ENCODE data around the gene PDLIM7.

PDLIM7 gene

DNA sequence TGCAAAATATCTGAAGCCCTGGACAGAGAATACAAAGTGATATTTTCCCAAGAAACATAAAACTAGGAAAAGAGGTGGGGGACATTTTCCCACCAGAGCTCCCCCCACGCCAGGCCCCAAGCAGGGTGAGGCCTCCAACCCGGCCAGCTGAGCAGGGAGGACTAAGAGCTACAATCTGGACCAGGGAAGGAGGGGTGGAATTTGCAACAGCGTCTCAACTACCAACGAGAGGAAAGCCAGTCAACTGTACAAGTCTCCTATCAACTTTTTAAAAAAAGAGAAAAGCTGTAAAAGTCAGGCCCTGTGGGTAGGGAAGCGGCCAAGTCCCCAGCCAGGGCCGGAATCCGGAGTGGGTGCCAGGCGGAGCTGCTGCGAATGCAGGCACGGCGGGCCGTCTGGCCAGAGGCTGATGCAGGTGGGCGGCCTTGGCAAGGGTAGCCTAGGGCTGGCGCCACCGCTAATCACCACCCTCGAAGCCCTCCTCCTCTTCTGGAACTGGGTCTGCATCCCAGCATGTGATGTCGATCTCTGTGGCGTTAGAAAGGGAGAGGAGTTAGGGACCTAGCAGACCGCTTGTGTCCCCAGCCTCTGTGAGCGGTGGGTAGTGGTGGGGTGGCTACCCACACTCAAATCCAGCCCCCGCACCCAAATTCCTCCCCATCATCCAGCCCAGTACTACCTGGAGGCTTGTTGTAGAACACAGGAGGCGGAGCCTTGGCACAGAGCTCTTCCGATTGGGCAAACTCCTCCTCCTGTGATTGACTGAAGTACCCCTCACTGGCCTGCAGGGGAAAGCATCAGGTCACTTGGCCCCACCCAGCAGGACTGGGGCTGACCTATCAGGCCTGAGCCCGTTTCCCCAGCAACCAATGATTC is 40.2 kb downstream of the PDLIM7 start:
- H3K27ac ChIP-seq (replicated peaks) = no peak overlapping the region
- no peak for TF ChIP-seq POLR2AphosphoS5 (IDR thresholded peaks at IDR 0.05; ENCODE audit: low read depth)
- TF ChIP-seq, protein P1, sequence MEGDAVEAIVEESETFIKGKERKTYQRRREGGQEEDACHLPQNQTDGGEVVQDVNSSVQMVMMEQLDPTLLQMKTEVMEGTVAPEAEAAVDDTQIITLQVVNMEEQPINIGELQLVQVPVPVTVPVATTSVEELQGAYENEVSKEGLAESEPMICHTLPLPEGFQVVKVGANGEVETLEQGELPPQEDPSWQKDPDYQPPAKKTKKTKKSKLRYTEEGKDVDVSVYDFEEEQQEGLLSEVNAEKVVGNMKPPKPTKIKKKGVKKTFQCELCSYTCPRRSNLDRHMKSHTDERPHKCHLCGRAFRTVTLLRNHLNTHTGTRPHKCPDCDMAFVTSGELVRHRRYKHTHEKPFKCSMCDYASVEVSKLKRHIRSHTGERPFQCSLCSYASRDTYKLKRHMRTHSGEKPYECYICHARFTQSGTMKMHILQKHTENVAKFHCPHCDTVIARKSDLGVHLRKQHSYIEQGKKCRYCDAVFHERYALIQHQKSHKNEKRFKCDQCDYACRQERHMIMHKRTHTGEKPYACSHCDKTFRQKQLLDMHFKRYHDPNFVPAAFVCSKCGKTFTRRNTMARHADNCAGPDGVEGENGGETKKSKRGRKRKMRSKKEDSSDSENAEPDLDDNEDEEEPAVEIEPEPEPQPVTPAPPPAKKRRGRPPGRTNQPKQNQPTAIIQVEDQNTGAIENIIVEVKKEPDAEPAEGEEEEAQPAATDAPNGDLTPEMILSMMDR (IDR thresholded peaks at IDR 0.05; ENCODE audit: insufficient read depth, low read length) = peak; percentile 24
- TF ChIP-seq GABPA (IDR thresholded peaks at IDR 0.05; ENCODE audit: low read depth) = no peak
- TF ChIP-seq, protein P2, sequence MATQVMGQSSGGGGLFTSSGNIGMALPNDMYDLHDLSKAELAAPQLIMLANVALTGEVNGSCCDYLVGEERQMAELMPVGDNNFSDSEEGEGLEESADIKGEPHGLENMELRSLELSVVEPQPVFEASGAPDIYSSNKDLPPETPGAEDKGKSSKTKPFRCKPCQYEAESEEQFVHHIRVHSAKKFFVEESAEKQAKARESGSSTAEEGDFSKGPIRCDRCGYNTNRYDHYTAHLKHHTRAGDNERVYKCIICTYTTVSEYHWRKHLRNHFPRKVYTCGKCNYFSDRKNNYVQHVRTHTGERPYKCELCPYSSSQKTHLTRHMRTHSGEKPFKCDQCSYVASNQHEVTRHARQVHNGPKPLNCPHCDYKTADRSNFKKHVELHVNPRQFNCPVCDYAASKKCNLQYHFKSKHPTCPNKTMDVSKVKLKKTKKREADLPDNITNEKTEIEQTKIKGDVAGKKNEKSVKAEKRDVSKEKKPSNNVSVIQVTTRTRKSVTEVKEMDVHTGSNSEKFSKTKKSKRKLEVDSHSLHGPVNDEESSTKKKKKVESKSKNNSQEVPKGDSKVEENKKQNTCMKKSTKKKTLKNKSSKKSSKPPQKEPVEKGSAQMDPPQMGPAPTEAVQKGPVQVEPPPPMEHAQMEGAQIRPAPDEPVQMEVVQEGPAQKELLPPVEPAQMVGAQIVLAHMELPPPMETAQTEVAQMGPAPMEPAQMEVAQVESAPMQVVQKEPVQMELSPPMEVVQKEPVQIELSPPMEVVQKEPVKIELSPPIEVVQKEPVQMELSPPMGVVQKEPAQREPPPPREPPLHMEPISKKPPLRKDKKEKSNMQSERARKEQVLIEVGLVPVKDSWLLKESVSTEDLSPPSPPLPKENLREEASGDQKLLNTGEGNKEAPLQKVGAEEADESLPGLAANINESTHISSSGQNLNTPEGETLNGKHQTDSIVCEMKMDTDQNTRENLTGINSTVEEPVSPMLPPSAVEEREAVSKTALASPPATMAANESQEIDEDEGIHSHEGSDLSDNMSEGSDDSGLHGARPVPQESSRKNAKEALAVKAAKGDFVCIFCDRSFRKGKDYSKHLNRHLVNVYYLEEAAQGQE (IDR thresholded peaks at IDR 0.05; ENCODE audit: insufficient replicate concordance, low read depth) = no peak
- no peak for TF ChIP-seq SPI1 (IDR thresholded peaks at IDR 0.05; ENCODE audit: borderline replicate concordance, low read depth)
- DNase-seq (ENCODE audit: low read depth in 1 of 2, low spot score in 1 of 2) = peak; percentile 91 to 94
- H3K4me3 ChIP-seq (replicated peaks; ENCODE audit: insufficient read depth, low read length) = no peak overlapping the region
- no peaks in the 10 kb centered on the region for H3K27me3 ChIP-seq (ENCODE audit: insufficient read depth, poor library complexity, severe bottlenecking)

DNA sequence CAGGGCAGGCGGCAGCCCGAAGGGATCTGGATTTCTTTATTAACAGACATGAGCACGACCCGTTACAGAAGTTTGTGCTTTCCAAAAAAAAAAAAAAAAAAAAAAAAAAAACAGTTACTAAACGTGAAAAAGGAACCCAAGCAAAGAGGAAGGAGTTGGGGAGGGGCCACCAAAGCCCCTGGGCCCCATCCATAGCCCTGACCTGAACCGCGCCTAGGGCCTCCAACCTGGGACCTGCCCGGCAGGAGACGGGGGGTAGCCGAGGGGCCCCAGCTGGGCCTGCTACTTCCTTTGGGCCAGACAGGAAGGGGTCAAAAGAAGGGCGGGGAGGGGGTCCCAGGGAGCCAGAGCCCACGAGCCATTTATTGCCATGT is 40.8 kb downstream of the PDLIM7 start:
- H3K4me3 ChIP-seq (replicated peaks; ENCODE audit: insufficient read depth, low read length) = no peak overlapping the region
- H3K27ac ChIP-seq (replicated peaks) = no peak overlapping the region
- TF ChIP-seq, protein P1 (IDR thresholded peaks at IDR 0.05; ENCODE audit: insufficient read depth, low read length) = no peak
- TF ChIP-seq SPI1 (IDR thresholded peaks at IDR 0.05; ENCODE audit: borderline replicate concordance, low read depth) (no peak), POLR2AphosphoS5 (IDR thresholded peaks at IDR 0.05; ENCODE audit: low read depth) (no peak), GABPA (IDR thresholded peaks at IDR 0.05; ENCODE audit: low read depth) (no peak)
- TF ChIP-seq, protein P2 (IDR thresholded peaks at IDR 0.05; ENCODE audit: insufficient replicate concordance, low read depth) = no peak
- DNase-seq (ENCODE audit: low read depth in 1 of 2, low spot score in 1 of 2) = no peak
- H3K27me3 ChIP-seq (ENCODE audit: insufficient read depth, poor library complexity, severe bottlenecking) = no peaks in the 10 kb centered on the region

DNA sequence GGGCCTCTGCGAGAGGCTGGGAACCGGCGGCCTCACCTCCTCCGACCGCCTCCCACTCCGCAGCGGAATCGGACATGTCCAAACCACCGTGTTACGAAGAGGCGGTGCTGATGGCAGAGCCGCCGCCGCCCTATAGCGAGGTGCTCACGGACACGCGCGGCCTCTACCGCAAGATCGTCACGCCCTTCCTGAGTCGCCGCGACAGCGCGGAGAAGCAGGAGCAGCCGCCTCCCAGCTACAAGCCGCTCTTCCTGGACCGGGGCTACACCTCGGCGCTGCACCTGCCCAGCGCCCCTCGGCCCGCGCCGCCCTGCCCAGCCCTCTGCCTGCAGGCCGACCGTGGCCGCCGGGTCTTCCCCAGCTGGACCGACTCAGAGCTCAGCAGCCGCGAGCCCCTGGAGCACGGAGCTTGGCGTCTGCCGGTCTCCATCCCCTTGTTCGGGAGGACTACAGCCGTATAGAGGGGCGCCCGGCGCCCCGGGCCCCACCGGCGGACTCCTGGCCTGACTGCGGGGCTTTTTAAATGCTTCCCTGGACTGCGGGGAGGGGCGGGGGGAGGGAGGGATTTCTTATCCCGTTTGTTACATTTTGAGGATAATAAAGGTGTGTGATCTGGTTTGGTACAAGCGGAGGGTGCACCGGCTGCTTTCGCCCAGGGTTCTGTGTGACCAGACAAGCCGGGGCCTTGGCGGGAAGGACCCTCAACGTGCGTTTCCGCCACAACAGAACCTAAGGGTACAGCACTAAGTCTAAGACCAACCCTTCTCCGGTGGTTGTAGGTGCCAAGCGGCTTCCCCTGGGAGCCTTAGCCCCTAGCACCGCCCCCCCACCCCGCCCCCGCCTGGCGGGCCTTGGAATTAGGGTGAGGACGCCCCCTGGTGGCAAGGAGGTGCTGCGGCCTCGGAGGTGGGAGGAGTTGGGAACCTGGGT is 41.5 kb downstream of the PDLIM7 start:
- TF ChIP-seq, protein P1 (IDR thresholded peaks at IDR 0.05; ENCODE audit: insufficient read depth, low read length) = peak; percentile 85
- TF ChIP-seq SPI1 (IDR thresholded peaks at IDR 0.05; ENCODE audit: borderline replicate concordance, low read depth) (no peak), POLR2AphosphoS5 (IDR thresholded peaks at IDR 0.05; ENCODE audit: low read depth) (peak; percentile 16), GABPA (IDR thresholded peaks at IDR 0.05; ENCODE audit: low read depth) (peak; percentile 19; the same call in 1 of the 2 replicates)
- TF ChIP-seq, protein P2 (IDR thresholded peaks at IDR 0.05; ENCODE audit: insufficient replicate concordance, low read depth) = no peak
- no peaks in the 10 kb centered on the region for H3K27me3 ChIP-seq (ENCODE audit: insufficient read depth, poor library complexity, severe bottlenecking)
- H3K4me3 ChIP-seq (replicated peaks; ENCODE audit: insufficient read depth, low read length) = peak overlapping the region; percentile 75
- peak overlapping the region; percentile 80 for H3K27ac ChIP-seq (replicated peaks)
- peak; percentile 80 to 94 for DNase-seq (ENCODE audit: low read depth in 1 of 2, low spot score in 1 of 2)

All from HL-60 (cell line).